Measurements from ENCODE around the gene C4orf50.
A peak's percentile ranks its signal among the peaks of the same experiment; 100 is the strongest.
"Not testable (repeated sequence)": the region's sequence is repeated elsewhere in the genome, so short reads cannot be mapped to it uniquely, and the experiment has no call there.

Gene C4orf50

GRCh38 chr4:5887011-5887360 is 131.2 kb downstream of the C4orf50 start:
- no peak for DNase-seq

- no peak for DNase-seq
Measured at GRCh38 chr4:5885733-5886132, 132.5 kb downstream of the C4orf50 start.

- DNase-seq: peak; percentile 12
Measured at GRCh38 chr4:5884796-5885195, 133.4 kb downstream of the C4orf50 start.

- DNase-seq: no peak
Measured at GRCh38 chr4:5883916-5884315, 134.3 kb downstream of the C4orf50 start.

GRCh38 chr4:5882947-5883346 is 135.3 kb downstream of the C4orf50 start:
- no peak for DNase-seq

- DNase-seq: no peak
Measured at GRCh38 chr4:5881340-5881739, 136.9 kb downstream of the C4orf50 start.

- DNase-seq: peak; percentile 24
Measured at GRCh38 chr4:5878359-5878758, 139.9 kb downstream of the C4orf50 start.

- DNase-seq: no peak
Measured at GRCh38 chr4:5877392-5877791, 140.8 kb downstream of the C4orf50 start.

GRCh38 chr4:5874811-5875449 is 143.3 kb downstream of the C4orf50 start:
- DNase-seq: peak; percentile 19

GRCh38 chr4:5870701-5871100 is 147.5 kb downstream of the C4orf50 start:
- DNase-seq: peak; percentile 76

GRCh38 chr4:5869966-5870619 is 148.1 kb downstream of the C4orf50 start:
- DNase-seq: peak; percentile 18

- DNase-seq: peak; percentile 52
Measured at GRCh38 chr4:5867866-5868265, 150.4 kb downstream of the C4orf50 start.

GRCh38 chr4:5866841-5867813 is 151.1 kb downstream of the C4orf50 start:
- peak; percentile 72 for DNase-seq

GRCh38 chr4:5865896-5866599 is 152.2 kb downstream of the C4orf50 start:
- DNase-seq: no peak

GRCh38 chr4:5863461-5864113 is 154.6 kb downstream of the C4orf50 start:
- DNase-seq: no peak

GRCh38 chr4:5858020-5858769 is 160.0 kb downstream of the C4orf50 start:
- DNase-seq: no peak

GRCh38 chr4:5857199-5857598 is 161.0 kb downstream of the C4orf50 start:
- no peak for DNase-seq

GRCh38 chr4:5856362-5856761 is 161.9 kb downstream of the C4orf50 start:
- not testable (repeated sequence) for DNase-seq

GRCh38 chr4:5854929-5855328 is 163.3 kb downstream of the C4orf50 start:
- DNase-seq: no peak

- peak; percentile 81 for DNase-seq
Measured at GRCh38 chr4:5852523-5853202, 165.6 kb downstream of the C4orf50 start.
